ENCODE measurements around the gene TNN.

GRCh38 chr1:175178456-175178855, 110.8 kb downstream of the TNN start:
- TF ChIP-seq CTCF (IDR thresholded peaks at IDR 0.05; ENCODE audit: insufficient read depth, low read length) (no peak), POLR2AphosphoS5 (IDR thresholded peaks at IDR 0.05; ENCODE audit: low read depth) (no peak), GABPA (IDR thresholded peaks at IDR 0.05; ENCODE audit: low read depth) (no peak), REST (IDR thresholded peaks at IDR 0.05; ENCODE audit: insufficient replicate concordance, low read depth) (no peak)

All from HL-60 (cell line).